GM12874 (cell line): ENCODE measurements around the gene ARID4B.

Experiments
- TF ChIP-seq, protein P1 (sequence below): IDR thresholded peaks from 2 replicates; pipeline ENCODE4 v1.5.1; 2011; ENCODE audit warnings: low read depth, mild to moderate bottlenecking, control low read depth, low read length, moderate library complexity; ENCODE audit not compliant: insufficient read depth

The ARID4B gene

DNA sequence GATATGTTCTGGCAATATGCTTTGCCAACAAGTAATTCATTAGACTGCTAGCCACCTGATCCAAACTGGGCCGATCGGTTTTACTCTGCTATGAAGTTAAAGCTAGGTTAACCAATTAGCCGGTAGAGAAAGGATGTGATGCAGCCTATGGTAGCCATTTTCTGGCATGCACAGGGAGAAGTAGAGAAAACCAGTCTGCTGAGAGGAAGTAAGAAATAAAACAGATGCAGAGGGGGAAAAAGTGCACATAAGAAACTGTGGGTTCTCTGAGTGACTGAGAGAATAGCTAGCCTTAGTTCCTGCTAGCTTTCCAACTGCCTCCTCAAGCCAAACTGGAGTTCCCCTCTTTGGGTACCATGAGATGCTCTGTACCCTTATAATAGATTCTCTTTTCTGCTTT is 52.8 kb downstream of the ARID4B start:
- TF ChIP-seq, protein P1, sequence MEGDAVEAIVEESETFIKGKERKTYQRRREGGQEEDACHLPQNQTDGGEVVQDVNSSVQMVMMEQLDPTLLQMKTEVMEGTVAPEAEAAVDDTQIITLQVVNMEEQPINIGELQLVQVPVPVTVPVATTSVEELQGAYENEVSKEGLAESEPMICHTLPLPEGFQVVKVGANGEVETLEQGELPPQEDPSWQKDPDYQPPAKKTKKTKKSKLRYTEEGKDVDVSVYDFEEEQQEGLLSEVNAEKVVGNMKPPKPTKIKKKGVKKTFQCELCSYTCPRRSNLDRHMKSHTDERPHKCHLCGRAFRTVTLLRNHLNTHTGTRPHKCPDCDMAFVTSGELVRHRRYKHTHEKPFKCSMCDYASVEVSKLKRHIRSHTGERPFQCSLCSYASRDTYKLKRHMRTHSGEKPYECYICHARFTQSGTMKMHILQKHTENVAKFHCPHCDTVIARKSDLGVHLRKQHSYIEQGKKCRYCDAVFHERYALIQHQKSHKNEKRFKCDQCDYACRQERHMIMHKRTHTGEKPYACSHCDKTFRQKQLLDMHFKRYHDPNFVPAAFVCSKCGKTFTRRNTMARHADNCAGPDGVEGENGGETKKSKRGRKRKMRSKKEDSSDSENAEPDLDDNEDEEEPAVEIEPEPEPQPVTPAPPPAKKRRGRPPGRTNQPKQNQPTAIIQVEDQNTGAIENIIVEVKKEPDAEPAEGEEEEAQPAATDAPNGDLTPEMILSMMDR: no peak

DNA sequence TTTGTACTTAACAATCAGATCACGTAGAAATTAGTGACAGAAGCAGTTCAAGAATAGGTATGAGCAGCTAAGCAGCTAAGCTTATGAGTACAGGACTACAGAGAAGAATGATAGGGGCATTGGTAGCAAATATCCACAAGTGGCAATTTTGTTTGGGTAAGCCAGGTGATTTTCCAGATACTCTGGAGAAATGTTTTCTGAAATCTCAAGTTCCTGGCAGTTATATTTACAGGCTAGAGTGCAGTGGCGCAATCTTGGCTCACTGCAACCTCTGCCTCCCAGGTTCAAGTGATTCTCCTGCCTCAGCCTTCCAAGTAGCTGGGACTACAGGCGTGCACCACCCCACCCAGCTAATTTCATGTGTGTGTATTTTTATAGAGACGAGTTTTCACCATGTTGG is 55.1 kb downstream of the ARID4B start:
- TF ChIP-seq, protein P1: no peak

DNA sequence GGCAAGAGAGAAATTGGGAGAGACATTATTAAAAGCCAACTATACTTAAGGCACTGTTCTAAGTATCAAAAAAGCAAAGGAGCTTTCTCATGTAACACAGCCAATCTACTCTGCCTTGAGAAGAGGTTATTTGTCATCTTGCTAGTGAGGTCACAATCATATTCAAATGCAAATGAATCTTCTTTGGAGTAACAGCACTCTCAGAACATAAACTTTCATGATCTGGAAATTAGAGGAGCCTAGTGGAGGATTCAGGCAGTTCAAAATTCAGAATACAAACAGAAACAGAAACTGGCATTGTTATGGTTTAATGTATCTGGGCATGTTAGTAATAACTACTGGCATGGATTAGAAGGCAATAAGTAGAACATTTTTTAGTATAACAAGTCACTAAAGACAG is 57.4 kb downstream of the ARID4B start:
- TF ChIP-seq, protein P1: no peak

DNA sequence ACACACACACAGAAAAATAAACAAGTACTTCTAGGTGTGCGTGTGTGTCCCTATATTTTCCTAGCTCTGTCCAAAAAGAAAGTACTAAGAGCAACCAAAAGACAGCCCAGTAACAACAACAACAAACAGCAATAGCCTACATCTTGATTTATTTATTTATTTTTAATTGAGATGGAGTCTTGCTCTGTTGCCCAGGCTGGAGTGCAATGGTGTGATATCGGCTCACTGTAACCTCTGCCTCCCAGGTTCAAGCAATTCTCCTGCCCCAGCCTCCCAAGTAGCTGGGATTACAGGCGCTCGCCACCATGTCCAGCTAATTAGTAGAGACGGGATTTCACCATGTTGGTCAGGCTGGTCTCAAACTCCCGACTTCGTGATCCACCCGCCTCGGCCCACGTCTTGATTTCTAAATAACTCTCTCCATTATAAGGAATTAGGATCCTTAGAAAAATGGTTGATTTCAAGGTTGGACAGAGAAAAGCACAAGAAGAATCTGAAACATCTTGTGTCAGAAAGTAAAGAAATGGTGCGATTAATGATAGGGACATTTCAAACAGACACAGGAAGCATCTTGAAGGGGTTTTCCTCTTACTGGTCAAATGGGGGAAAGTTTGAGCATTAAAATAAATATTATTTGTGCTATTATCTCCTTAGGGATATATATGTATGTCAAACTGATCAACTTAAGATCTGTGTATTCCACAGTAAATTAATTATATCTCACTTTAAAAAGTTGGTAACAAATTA is 59.4 kb downstream of the ARID4B start:
- TF ChIP-seq, protein P1: no peak

DNA sequence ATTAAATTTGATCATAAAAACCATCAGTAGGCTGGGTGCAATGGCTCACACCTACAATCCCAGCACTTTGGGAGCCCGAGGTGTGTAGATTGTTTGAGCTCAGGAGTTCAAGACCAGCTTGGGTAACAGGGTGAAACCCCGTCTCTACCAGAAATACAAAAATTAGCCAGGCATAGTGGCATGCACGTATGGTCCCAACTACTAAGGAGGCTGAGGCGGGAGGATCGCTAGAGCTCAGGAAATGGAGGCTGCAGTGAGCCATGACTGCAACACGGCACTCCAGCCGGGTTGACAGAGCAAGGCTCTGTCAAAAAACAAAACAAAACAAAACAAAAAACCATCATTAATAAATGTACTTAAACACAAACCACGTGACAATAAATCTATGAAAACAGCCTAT is 61.0 kb downstream of the ARID4B start:
- TF ChIP-seq, protein P1: no peak

DNA sequence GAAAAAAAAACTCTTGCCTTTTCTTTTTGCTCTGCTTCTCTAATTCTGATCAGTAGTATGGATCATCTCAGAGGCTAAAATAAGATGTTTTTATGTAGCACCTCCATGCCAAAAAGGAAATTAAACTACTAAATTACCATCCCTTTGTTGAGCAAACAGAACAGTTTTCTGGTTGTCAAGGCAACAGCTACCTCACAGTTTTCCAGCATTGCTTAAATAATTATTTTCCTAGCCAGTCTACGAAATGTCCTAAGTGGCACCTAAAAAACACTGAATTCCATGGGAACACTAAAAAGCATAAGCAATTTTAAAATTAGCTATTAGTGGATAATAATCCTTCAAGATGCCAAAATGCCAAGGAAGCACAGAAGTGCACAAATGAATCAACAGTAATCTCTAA is 61.7 kb downstream of the ARID4B start:
- TF ChIP-seq, protein P1: no peak

DNA sequence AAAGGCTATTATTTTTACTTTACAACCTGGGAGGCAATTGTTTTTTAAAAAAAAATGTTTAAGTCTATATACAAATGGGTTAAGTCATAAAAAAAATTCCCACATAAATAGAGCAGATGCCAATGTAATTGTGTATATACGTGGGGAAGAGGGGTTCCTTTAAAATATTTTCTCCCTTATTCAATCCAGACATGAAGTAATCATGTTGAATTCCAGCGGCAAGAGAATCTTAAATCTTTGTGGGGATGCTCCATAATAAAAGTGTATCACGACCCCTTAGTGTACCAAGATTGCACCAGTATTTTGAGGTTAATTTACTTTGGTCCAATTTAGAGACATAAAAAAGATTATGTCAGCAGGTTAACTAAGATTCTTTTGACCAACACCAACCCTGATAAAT is 62.1 kb downstream of the ARID4B start:
- TF ChIP-seq, protein P1: no peak
